Astrocyte (in vitro differentiated cells and primary cell): ENCODE data around the gene S100A11. TPM values are rescaled to one million over a fixed set of nuclear protein-coding genes. Genes with fewer than 3 reads are reported as not detected.

Source experiments
- DNase-seq: peaks from one replicate; pipeline ENCODE4 v3.0.0-alpha.2; 2010; ENCODE audit warnings: low read depth
- FAIRE-seq: peaks from 2 replicates; lab custom pipeline; 2011; peaks lifted over from hg19 to GRCh38; lab: Jason Lieb, UNC
- H2AFZ ChIP-seq: 2 replicates; pipeline ENCODE4 v1.6.0; 2012; ENCODE audit warnings: low read depth, low read length, inconsistent platforms
- H3K27ac ChIP-seq: 2 replicates; pipeline ENCODE4 v1.5.1; 2011; ENCODE audit warnings: low read depth, low read length, inconsistent platforms
- H3K27me3 ChIP-seq: 2 replicates; pipeline ENCODE4 v1.6.0; 2011; ENCODE audit warnings: low read length, inconsistent platforms; ENCODE audit not compliant: insufficient read depth
- H3K36me3 ChIP-seq: 2 replicates; pipeline ENCODE4 v1.5.1; 2011; ENCODE audit warnings: low read length, inconsistent platforms; ENCODE audit not compliant: insufficient read depth
- H3K4me1 ChIP-seq: 2 replicates; pipeline ENCODE4 v1.5.1; 2011; ENCODE audit warnings: low read length, inconsistent platforms; ENCODE audit not compliant: insufficient read depth
- H3K4me2 ChIP-seq: 2 replicates; pipeline ENCODE4 v1.6.0; 2012; ENCODE audit warnings: low read length, inconsistent platforms
- H3K4me3 ChIP-seq: 2 replicates; pipeline ENCODE4 v1.5.1; 2011; ENCODE audit warnings: low read depth, mild to moderate bottlenecking, low read length, inconsistent platforms; ENCODE audit not compliant: insufficient read depth
- H3K79me2 ChIP-seq: 2 replicates; pipeline ENCODE4 v1.6.0; 2012; ENCODE audit warnings: mild to moderate bottlenecking, low read length, inconsistent platforms; ENCODE audit not compliant: insufficient read depth
- H3K9ac ChIP-seq: 2 replicates; pipeline ENCODE4 v1.6.0; 2012; ENCODE audit warnings: mild to moderate bottlenecking, low read length, inconsistent platforms
- H3K9me3 ChIP-seq: 2 replicates; pipeline ENCODE4 v1.5.1; 2012; ENCODE audit warnings: low read depth, mild to moderate bottlenecking, low read length, inconsistent platforms; ENCODE audit not compliant: insufficient read depth
- H4K20me1 ChIP-seq: 2 replicates; pipeline ENCODE4 v1.6.0; 2012; ENCODE audit warnings: low read length, inconsistent platforms; ENCODE audit not compliant: insufficient read depth
- H3K27ac Mint-ChIP-seq: one replicate; pipeline ENCODE4 v1.8.0; 2021; ENCODE audit warnings: mild to moderate bottlenecking, mixed read lengths; ENCODE audit not compliant: unreplicated experiment
- H3K27me3 Mint-ChIP-seq: one replicate; pipeline ENCODE4 v1.8.0; 2021; ENCODE audit warnings: low read depth, mixed read lengths; ENCODE audit not compliant: unreplicated experiment
- H3K36me3 Mint-ChIP-seq: one replicate; pipeline ENCODE4 v1.8.0; 2021; ENCODE audit warnings: low read depth, mixed read lengths; ENCODE audit not compliant: unreplicated experiment
- H3K4me1 Mint-ChIP-seq: one replicate; pipeline ENCODE4 v1.8.0; 2021; ENCODE audit warnings: low read depth, mixed read lengths; ENCODE audit not compliant: unreplicated experiment
- H3K4me3 Mint-ChIP-seq: one replicate; pipeline ENCODE4 v1.8.0; 2021; ENCODE audit warnings: mild to moderate bottlenecking, moderate library complexity, mixed read lengths; ENCODE audit not compliant: unreplicated experiment
- H3K9me3 Mint-ChIP-seq: one replicate; pipeline ENCODE4 v1.8.0; 2021; ENCODE audit warnings: mild to moderate bottlenecking, mixed read lengths; ENCODE audit not compliant: unreplicated experiment
- EZH2 ChIP-seq: IDR thresholded peaks from 2 replicates; pipeline ENCODE4 v1.6.1; 2012; ENCODE audit warnings: mild to moderate bottlenecking, low read length, inconsistent platforms; ENCODE audit not compliant: insufficient read depth
- total RNA-seq: library from RNA; stranded (reverse); gene quantifications from 2 replicates; pipeline ENCODE4 v1.2.1, GENCODE V29; 2021
- TF ChIP-seq, protein P1 (sequence below): IDR thresholded peaks from 2 replicates; pipeline ENCODE4 v1.5.1; 2011; ENCODE audit warnings: low read depth, mild to moderate bottlenecking, inconsistent platforms, low read length, moderate library complexity; ENCODE audit not compliant: insufficient read depth

Gene S100A11
- total RNA-seq, 1 donor from 2014 or later = 1,482 TPM

GRCh38 chr1:152053375-152053774 lies 16.6 kb upstream of the S100A11 start:
- no peak for FAIRE-seq
- H3K27ac ChIP-seq = no peak overlapping the region
- no peak overlapping the region for H3K4me2 ChIP-seq
- H3K36me3 ChIP-seq = no peaks in the 10 kb centered on the region
- no peaks in the 10 kb centered on the region for H3K79me2 ChIP-seq
- TF ChIP-seq, protein P1, sequence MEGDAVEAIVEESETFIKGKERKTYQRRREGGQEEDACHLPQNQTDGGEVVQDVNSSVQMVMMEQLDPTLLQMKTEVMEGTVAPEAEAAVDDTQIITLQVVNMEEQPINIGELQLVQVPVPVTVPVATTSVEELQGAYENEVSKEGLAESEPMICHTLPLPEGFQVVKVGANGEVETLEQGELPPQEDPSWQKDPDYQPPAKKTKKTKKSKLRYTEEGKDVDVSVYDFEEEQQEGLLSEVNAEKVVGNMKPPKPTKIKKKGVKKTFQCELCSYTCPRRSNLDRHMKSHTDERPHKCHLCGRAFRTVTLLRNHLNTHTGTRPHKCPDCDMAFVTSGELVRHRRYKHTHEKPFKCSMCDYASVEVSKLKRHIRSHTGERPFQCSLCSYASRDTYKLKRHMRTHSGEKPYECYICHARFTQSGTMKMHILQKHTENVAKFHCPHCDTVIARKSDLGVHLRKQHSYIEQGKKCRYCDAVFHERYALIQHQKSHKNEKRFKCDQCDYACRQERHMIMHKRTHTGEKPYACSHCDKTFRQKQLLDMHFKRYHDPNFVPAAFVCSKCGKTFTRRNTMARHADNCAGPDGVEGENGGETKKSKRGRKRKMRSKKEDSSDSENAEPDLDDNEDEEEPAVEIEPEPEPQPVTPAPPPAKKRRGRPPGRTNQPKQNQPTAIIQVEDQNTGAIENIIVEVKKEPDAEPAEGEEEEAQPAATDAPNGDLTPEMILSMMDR = no peak
- TF ChIP-seq EZH2 = no peak
- no peaks in the 10 kb centered on the region for H4K20me1 ChIP-seq
- H3K4me3 ChIP-seq = no peak overlapping the region
- DNase-seq = no peak
- no peak overlapping the region for H3K27ac Mint-ChIP-seq
- no peaks in the 10 kb centered on the region for H3K36me3 Mint-ChIP-seq
- no peak overlapping the region for H3K4me3 Mint-ChIP-seq
- H3K9me3 Mint-ChIP-seq = no peaks in the 10 kb centered on the region
- H3K9ac ChIP-seq = no peak overlapping the region
- H3K27me3 ChIP-seq = peaks cover 28% of the 10 kb centered on the region
- peaks cover 4% of the 10 kb centered on the region for H3K4me1 ChIP-seq
- H3K9me3 ChIP-seq = no peaks in the 10 kb centered on the region
- H2AFZ ChIP-seq = no peak overlapping the region
- H3K4me1 Mint-ChIP-seq = peaks cover 2% of the 10 kb centered on the region
- peaks cover 32% of the 10 kb centered on the region for H3K27me3 Mint-ChIP-seq

GRCh38 chr1:152052606-152053005 lies 15.8 kb upstream of the S100A11 start:
- TF ChIP-seq, protein P1 = peak; percentile 88
- TF ChIP-seq EZH2 = no peak
- Histone ChIP-seq H3K4me2 (no peak overlapping the region), H3K4me3 (no peak overlapping the region), H3K27ac (no peak overlapping the region), H2AFZ (no peak overlapping the region), H3K79me2 (no peaks in the 10 kb centered on the region), H4K20me1 (no peaks in the 10 kb centered on the region), H3K27me3 (peaks cover 26% of the 10 kb centered on the region), H3K4me1 (peaks cover 10% of the 10 kb centered on the region), H3K9ac (no peak overlapping the region), H3K36me3 (no peaks in the 10 kb centered on the region), H3K9me3 (no peaks in the 10 kb centered on the region)
- Mint-ChIP-seq H3K27me3 (peaks cover 27% of the 10 kb centered on the region), H3K27ac (no peak overlapping the region), H3K36me3 (no peaks in the 10 kb centered on the region), H3K9me3 (no peaks in the 10 kb centered on the region), H3K4me3 (no peak overlapping the region), H3K4me1 (peaks cover 9% of the 10 kb centered on the region)
- FAIRE-seq (no peak), DNase-seq (peak; percentile 43)

- no peak overlapping the region for H3K27ac Mint-ChIP-seq
- H3K9me3 Mint-ChIP-seq = no peaks in the 10 kb centered on the region
- H3K9me3 ChIP-seq = no peaks in the 10 kb centered on the region
- H3K79me2 ChIP-seq = no peaks in the 10 kb centered on the region
- H3K9ac ChIP-seq = no peak overlapping the region
- peaks cover 18% of the 10 kb centered on the region for H3K27me3 ChIP-seq
- H2AFZ ChIP-seq = no peak overlapping the region
- no peak for TF ChIP-seq EZH2
- TF ChIP-seq, protein P1 = no peak
- no peak overlapping the region for H3K4me3 ChIP-seq
- H3K36me3 ChIP-seq = no peaks in the 10 kb centered on the region
- peaks cover 13% of the 10 kb centered on the region for H3K4me1 Mint-ChIP-seq
- peaks cover 18% of the 10 kb centered on the region for H3K4me1 ChIP-seq
- DNase-seq (peak; percentile 7), FAIRE-seq (no peak)
- no peak overlapping the region for H3K4me2 ChIP-seq
- no peak overlapping the region for H3K4me3 Mint-ChIP-seq
- no peaks in the 10 kb centered on the region for H3K36me3 Mint-ChIP-seq
- H3K27ac ChIP-seq = no peak overlapping the region
- H3K27me3 Mint-ChIP-seq = peaks cover 27% of the 10 kb centered on the region
- H4K20me1 ChIP-seq = no peaks in the 10 kb centered on the region
Observed at GRCh38 chr1:152050886-152051675, 14.3 kb upstream of the S100A11 start.
